Measurements from ENCODE around the gene SMCO2.
"Not testable (repeated sequence)": the region's sequence is repeated elsewhere in the genome, so short reads cannot be mapped to it uniquely, and the experiment has no call there.

SMCO2 gene

GRCh38 chr12:27539191-27539631 lies 92.7 kb downstream of the SMCO2 start:
- H3K4me3 ChIP-seq (ENCODE audit: low read depth, low read length): no peak overlapping the region
- in situ Hi-C loops (cut with HindIII; ENCODE audit: low sequenced_read_pairs): no loop called here

DNA sequence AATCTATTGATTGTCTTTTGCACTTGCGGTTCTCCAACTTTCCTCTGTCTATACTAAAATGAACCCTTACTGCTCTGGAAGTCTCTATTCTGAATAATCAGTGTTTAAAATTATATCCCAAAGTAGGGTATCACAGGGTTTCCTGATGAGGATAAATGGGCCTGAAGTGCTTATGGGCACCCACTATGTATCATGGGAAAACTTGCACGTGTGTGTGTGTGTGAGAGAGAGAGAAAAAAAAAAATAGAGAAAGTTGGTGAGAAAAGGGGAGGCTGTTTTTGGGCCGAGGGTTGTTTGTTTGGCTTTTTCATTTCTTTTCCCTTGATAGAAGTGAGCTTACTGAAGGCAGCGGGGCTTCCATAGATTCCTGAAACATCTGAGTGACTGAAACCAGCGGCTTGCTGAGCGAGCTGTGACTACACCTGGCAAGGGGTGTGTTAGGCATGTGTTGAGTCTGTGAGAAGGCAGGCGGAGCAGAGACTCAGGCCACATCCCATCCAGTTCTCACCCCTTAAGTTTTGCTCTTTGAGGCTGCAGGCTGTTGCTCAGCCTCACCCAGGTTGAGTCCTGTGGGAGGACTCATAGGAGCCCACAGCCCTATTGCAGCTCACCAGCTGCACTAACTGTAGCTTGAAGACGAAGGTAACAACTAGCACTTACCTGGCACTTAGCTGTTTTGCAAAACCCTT lies 94.6 kb downstream of the SMCO2 start:
- no peak overlapping the region for H3K4me3 ChIP-seq (ENCODE audit: low read depth, low read length)
- no peak for TF ChIP-seq CTCF (IDR thresholded peaks at IDR 0.05; ENCODE audit: low read depth, low read length, missing control alignments)
- in situ Hi-C loops (cut with HindIII; ENCODE audit: low sequenced_read_pairs): no loop called here
- no peak for DNase-seq (ENCODE audit: low read depth)

More at GRCh38 chr12:27539191-27539631, 92.7 kb downstream of the SMCO2 start:
- no peak for TF ChIP-seq CTCF (IDR thresholded peaks at IDR 0.05; ENCODE audit: low read depth, low read length, missing control alignments)
- no peak for DNase-seq (ENCODE audit: low read depth)

DNA sequence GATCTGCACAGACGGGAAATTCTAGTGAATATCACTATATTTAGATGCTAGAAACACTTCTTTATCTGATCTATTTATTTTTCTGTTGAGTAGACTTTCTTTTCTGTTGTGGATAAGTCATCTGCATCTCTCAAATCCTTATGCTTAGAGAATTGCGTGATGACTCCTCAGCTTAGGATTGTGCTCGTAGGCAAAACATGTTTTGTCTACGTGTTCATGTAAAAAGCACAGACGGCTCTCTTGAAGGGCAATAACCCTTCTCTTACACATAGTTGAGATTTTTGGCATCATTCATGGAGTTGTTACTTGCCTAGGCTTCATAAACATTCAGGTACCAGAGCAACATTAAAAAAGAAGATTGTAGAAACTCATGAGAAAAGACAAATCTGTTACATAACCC lies 96.1 kb downstream of the SMCO2 start:
- in situ Hi-C loops (cut with HindIII; ENCODE audit: low sequenced_read_pairs): no loop called here
- H3K4me3 ChIP-seq (ENCODE audit: low read depth, low read length): no peak overlapping the region
- TF ChIP-seq CTCF (IDR thresholded peaks at IDR 0.05; ENCODE audit: low read depth, low read length, missing control alignments): no peak
- DNase-seq (ENCODE audit: low read depth): peak; percentile 73

DNA sequence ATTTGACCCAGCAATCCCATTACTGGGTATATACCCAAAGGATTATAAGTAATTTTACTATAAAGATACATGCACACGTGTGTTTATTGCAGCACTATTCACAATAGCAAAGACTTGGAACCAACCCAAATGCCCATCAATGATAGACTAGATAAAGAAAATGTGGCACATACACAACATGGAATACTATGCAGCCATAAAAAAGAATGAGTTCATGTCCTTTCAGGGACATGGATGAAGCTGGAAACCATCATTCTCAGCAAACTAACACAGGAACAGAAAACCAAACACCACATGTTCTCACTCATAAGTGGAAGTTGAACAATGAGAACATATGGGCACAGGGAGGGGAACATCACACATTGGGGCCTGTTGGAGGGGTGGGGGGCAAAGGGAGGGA lies 98.3 kb downstream of the SMCO2 start:
- DNase-seq (ENCODE audit: low read depth); in situ Hi-C loops (cut with HindIII; ENCODE audit: low sequenced_read_pairs); H3K4me3 ChIP-seq (ENCODE audit: low read depth, low read length): not testable (repeated sequence)

- no peak for TF ChIP-seq CTCF (IDR thresholded peaks at IDR 0.05; ENCODE audit: low read depth, low read length, missing control alignments)
- H3K4me3 ChIP-seq (ENCODE audit: low read depth, low read length): no peak overlapping the region
- in situ Hi-C loops (cut with HindIII; ENCODE audit: low sequenced_read_pairs): no loop called here
- no peak for DNase-seq (ENCODE audit: low read depth)
These were observed 99.1 kb downstream of the SMCO2 start for GRCh38 chr12:27545665-27546064.

DNA sequence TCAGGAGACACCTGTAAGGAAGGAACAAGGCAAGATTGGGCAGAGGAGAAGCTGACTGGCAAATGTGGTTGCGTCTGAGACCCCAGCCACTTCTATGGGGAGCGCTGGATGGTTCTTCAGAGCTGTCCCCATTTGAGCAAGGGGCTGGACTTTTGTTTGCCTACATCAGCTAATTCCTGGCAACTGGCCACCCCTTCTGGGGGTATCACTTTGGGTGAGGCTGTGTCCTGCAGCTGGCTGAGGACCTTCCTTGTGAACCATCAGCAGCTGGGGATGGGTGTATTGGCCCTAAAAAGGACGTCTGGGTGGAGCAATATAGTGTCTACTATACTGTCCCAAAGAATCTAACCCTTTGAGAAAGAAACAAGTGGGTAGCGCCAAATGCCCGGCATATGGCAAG lies 101.1 kb downstream of the SMCO2 start:
- in situ Hi-C loops (cut with HindIII; ENCODE audit: low sequenced_read_pairs): no loop called here
- no peak for DNase-seq (ENCODE audit: low read depth)
- TF ChIP-seq CTCF (IDR thresholded peaks at IDR 0.05; ENCODE audit: low read depth, low read length, missing control alignments): no peak
- no peak overlapping the region for H3K4me3 ChIP-seq (ENCODE audit: low read depth, low read length)

DNA sequence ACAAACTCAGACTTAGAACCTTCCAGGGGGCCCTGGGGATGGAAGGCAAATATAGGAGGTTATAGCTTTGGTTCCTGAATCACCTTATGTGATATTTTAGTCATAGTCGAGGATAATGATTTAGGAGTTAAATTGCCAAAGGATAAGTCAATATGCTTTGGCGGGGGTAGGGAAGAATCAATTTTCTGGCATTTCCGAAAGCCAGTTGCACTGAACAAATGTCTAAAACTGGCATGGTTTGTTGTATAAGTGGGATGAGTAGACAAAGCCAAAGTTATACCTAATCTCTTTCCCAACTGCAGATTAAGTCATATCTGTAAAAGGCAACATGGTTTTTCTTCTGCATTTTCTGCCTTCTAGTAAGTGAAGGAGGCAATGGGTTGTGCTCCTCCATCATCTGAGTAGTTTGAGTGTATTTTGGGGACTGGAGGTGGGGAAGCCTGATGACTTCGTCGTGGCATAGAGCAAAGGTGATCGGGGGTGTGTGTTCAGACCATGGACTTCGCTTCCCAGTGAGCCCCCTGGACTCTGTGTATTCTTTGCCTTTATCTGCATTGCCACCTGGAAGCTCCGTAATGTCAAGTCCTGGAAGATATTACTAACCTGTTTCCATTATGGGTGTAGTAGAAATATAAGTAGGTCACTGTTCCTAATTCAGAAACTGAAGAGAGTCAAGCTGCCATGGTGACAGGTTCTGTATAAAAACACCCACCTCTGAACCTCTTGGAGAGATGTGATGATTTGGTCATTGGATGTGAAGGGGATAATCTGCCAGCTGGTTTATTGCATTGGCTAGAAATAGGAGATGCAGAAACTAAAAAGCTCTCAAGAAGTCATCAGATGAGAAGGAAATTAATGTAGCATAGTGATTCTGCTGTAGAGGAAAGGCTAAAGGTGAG lies 102.0 kb downstream of the SMCO2 start:
- no peak overlapping the region for H3K4me3 ChIP-seq (ENCODE audit: low read depth, low read length)
- in situ Hi-C loops (cut with HindIII; ENCODE audit: low sequenced_read_pairs): no loop called here
- no peak for TF ChIP-seq CTCF (IDR thresholded peaks at IDR 0.05; ENCODE audit: low read depth, low read length, missing control alignments)
- no peak for DNase-seq (ENCODE audit: low read depth)
